ENCODE results near the gene CDC14A.

DNA sequence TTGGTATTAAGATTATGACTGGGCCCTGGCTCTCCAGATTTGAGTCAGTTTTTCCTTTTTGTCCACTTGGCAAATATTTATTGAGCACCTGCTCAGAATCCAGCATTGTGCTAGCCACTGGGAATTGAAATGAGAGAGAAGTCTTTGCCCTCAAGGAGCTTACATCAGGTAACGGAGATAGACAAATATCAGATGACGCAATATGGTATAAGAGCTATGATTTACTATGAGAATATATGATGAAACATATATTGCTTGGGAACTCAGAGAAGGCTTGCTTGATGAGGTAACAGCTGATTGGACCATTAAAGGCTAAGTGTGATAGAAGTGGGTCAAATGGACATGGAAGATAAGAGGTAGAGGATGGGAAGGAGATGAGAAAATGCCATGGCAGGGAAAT lies 144.6 kb downstream of the CDC14A start:
- TF ChIP-seq, protein P1, sequence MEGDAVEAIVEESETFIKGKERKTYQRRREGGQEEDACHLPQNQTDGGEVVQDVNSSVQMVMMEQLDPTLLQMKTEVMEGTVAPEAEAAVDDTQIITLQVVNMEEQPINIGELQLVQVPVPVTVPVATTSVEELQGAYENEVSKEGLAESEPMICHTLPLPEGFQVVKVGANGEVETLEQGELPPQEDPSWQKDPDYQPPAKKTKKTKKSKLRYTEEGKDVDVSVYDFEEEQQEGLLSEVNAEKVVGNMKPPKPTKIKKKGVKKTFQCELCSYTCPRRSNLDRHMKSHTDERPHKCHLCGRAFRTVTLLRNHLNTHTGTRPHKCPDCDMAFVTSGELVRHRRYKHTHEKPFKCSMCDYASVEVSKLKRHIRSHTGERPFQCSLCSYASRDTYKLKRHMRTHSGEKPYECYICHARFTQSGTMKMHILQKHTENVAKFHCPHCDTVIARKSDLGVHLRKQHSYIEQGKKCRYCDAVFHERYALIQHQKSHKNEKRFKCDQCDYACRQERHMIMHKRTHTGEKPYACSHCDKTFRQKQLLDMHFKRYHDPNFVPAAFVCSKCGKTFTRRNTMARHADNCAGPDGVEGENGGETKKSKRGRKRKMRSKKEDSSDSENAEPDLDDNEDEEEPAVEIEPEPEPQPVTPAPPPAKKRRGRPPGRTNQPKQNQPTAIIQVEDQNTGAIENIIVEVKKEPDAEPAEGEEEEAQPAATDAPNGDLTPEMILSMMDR (IDR thresholded peaks at IDR 0.05; ENCODE audit: poor library complexity, severe bottlenecking), result no peak
- no peak for TF ChIP-seq EZH2 (IDR thresholded peaks at IDR 0.05; ENCODE audit: borderline replicate concordance, insufficient read depth, low read length, poor library complexity, severe bottlenecking)
- TF ChIP-seq EP300 (conservative IDR thresholded peaks at IDR 0.05; ENCODE audit: poor library complexity, severe bottlenecking), result no peak
- TF ChIP-seq, protein P2, sequence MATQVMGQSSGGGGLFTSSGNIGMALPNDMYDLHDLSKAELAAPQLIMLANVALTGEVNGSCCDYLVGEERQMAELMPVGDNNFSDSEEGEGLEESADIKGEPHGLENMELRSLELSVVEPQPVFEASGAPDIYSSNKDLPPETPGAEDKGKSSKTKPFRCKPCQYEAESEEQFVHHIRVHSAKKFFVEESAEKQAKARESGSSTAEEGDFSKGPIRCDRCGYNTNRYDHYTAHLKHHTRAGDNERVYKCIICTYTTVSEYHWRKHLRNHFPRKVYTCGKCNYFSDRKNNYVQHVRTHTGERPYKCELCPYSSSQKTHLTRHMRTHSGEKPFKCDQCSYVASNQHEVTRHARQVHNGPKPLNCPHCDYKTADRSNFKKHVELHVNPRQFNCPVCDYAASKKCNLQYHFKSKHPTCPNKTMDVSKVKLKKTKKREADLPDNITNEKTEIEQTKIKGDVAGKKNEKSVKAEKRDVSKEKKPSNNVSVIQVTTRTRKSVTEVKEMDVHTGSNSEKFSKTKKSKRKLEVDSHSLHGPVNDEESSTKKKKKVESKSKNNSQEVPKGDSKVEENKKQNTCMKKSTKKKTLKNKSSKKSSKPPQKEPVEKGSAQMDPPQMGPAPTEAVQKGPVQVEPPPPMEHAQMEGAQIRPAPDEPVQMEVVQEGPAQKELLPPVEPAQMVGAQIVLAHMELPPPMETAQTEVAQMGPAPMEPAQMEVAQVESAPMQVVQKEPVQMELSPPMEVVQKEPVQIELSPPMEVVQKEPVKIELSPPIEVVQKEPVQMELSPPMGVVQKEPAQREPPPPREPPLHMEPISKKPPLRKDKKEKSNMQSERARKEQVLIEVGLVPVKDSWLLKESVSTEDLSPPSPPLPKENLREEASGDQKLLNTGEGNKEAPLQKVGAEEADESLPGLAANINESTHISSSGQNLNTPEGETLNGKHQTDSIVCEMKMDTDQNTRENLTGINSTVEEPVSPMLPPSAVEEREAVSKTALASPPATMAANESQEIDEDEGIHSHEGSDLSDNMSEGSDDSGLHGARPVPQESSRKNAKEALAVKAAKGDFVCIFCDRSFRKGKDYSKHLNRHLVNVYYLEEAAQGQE (IDR thresholded peaks at IDR 0.05; ENCODE audit: borderline replicate concordance), result no peak
- TF ChIP-seq RAD21 (conservative IDR thresholded peaks at IDR 0.05), result no peak
- TF ChIP-seq TAF1 (IDR thresholded peaks at IDR 0.05; ENCODE audit: low read depth), result no peak
- TF ChIP-seq MXI1 (conservative IDR thresholded peaks at IDR 0.05; ENCODE audit: poor library complexity, severe bottlenecking), result no peak
